SU-DHL-6 (cell line): ENCODE results near the gene COP1.

ENCODE experiments used
- H2AFZ ChIP-seq: fragments of 200-600 bp; sonication (generic); 2 replicates; pipeline ENCODE4 v1.6.1; 2014; ENCODE audit warnings: low read depth, mild to moderate bottlenecking, moderate library complexity, mixed read lengths, antibody characterized with exemption, low read length; ENCODE audit not compliant: severe bottlenecking
- H3F3A ChIP-seq: fragments of 200-600 bp; shearing (Covaris generic); 2 replicates; pipeline ENCODE4 v1.6.0; 2016; ENCODE audit warnings: antibody characterized with exemption, mild to moderate bottlenecking; ENCODE audit not compliant: insufficient read depth
- H3K27ac ChIP-seq: fragments of 200-600 bp; sonication (generic); 2 replicates; pipeline ENCODE4 v1.5.1; 2016; ENCODE audit warnings: low read depth, mild to moderate bottlenecking, low read length, moderate library complexity, mixed read lengths
- H3K27me3 ChIP-seq: fragments of 200-600 bp; sonication (generic), shearing (Covaris generic); 2 replicates; pipeline ENCODE4 v1.6.0; 2014; ENCODE audit warnings: mild to moderate bottlenecking, low read length
- H3K36me3 ChIP-seq: fragments of 200-600 bp; sonication (generic); 2 replicates; pipeline ENCODE4 v1.6.1; 2014; ENCODE audit warnings: mild to moderate bottlenecking, low read length, mixed read lengths
- H3K4me2 ChIP-seq: fragments of 300-600, 200-600 bp; shearing (Covaris generic), sonication (generic); 2 replicates; pipeline ENCODE4 v1.6.0; 2014; ENCODE audit warnings: low read length, low read depth, mild to moderate bottlenecking; ENCODE audit not compliant: poor library complexity, severe bottlenecking
- H3K4me3 ChIP-seq: fragments of 200-600 bp; sonication (generic); 2 replicates; pipeline ENCODE4 v1.5.1; 2014; ENCODE audit warnings: antibody characterized with exemption, low read length, mild to moderate bottlenecking, mixed read lengths; ENCODE audit not compliant: insufficient read depth, poor library complexity, severe bottlenecking
- H3K79me2 ChIP-seq: fragments of 200-600 bp; sonication (generic); 2 replicates; pipeline ENCODE4 v1.6.1; 2014; ENCODE audit warnings: mild to moderate bottlenecking, low read length, moderate library complexity; ENCODE audit not compliant: insufficient read depth
- H3K9ac ChIP-seq: fragments of 200-600 bp; sonication (generic); 2 replicates; pipeline ENCODE4 v1.7.0; 2014; ENCODE audit warnings: mild to moderate bottlenecking, low read length
- H3K9me2 ChIP-seq: fragments of 200-600 bp; sonication (generic); replicated peaks from 2 replicates; pipeline ENCODE4 v1.6.1; 2014; ENCODE audit warnings: low read length; ENCODE audit not compliant: insufficient read depth
- H3K9me3 ChIP-seq: fragments of 200-600 bp; sonication (generic); 2 replicates; pipeline ENCODE4 v1.6.1; 2014; ENCODE audit warnings: low read length, mixed read lengths; ENCODE audit not compliant: insufficient read depth
- H4K20me1 ChIP-seq: fragments of 200-600 bp; sonication (generic); 2 replicates; pipeline ENCODE4 v1.6.1; 2014; ENCODE audit warnings: low read depth, mild to moderate bottlenecking, antibody characterized with exemption, low read length, moderate library complexity, mixed read lengths
- CTCF ChIP-seq: fragments of 200-600 bp; sonication (generic); IDR thresholded peaks from one replicate; pipeline ENCODE4 v1.5.1; 2017; ENCODE audit warnings: antibody characterized with exemption, mild to moderate bottlenecking, low read length, moderate library complexity; ENCODE audit not compliant: insufficient read depth, poor library complexity, severe bottlenecking
- EZH2phosphoT487 ChIP-seq: fragments of 200-600 bp; sonication (generic), shearing (Covaris generic); conservative IDR thresholded peaks from 2 replicates; pipeline ENCODE4 v1.6.1; 2018; ENCODE audit warnings: mild to moderate bottlenecking, antibody characterized with exemption, low read length, moderate library complexity, mixed read lengths

The COP1 gene

GRCh38 chr1:175918364-175918801 is 288.7 kb downstream of the COP1 start:
- Histone ChIP-seq H3K4me2 (no peak overlapping the region), H3K79me2 (no peaks in the 10 kb centered on the region), H3K9ac (no peak overlapping the region), H3K27ac (no peak overlapping the region), H3K36me3 (no peaks in the 10 kb centered on the region), H3K9me2 (no peaks in the 10 kb centered on the region), H4K20me1 (no peaks in the 10 kb centered on the region), H3K4me3 (no peak overlapping the region), H3K27me3 (no peaks in the 10 kb centered on the region), H3K9me3 (no peaks in the 10 kb centered on the region), H3F3A (no peaks in the 10 kb centered on the region), H2AFZ (no peak overlapping the region)
- no peak for TF ChIP-seq CTCF
- TF ChIP-seq EZH2phosphoT487, result no peak

DNA sequence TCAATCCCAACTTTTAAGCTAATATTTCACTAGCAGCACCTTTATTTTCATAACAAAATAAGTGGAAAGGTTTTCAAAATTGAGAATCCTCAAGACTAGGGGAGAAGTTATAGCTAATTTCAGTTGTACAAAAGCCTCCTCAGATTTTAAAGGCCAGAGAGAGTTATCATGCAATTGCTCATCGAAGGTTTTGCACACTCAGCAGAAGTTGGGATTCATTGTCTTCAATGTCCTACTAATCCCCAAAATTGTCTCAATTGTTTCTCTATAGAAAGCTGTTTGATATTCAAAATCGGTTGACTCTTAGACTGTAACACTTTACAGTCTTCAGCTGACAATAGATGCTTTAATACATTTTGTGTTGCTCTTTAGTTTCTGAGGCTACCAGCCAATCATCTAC is 293.0 kb downstream of the COP1 start:
- H3K27me3 ChIP-seq, result no peaks in the 10 kb centered on the region
- H3K4me3 ChIP-seq, result no peak overlapping the region
- TF ChIP-seq CTCF (no peak), EZH2phosphoT487 (no peak)
- peaks cover 6% of the 10 kb centered on the region; the same call in 1 of the 2 replicates for H3K36me3 ChIP-seq
- H3K9ac ChIP-seq, result no peak overlapping the region
- no peak overlapping the region for H3K27ac ChIP-seq
- no peaks in the 10 kb centered on the region for H3K79me2 ChIP-seq
- H3K4me2 ChIP-seq, result no peak overlapping the region
- H2AFZ ChIP-seq, result no peak overlapping the region
- no peaks in the 10 kb centered on the region for H4K20me1 ChIP-seq
- H3K9me2 ChIP-seq, result no peaks in the 10 kb centered on the region
- H3K9me3 ChIP-seq, result peaks cover 12% of the 10 kb centered on the region; the same call in 1 of the 2 replicates
- no peaks in the 10 kb centered on the region for H3F3A ChIP-seq

DNA sequence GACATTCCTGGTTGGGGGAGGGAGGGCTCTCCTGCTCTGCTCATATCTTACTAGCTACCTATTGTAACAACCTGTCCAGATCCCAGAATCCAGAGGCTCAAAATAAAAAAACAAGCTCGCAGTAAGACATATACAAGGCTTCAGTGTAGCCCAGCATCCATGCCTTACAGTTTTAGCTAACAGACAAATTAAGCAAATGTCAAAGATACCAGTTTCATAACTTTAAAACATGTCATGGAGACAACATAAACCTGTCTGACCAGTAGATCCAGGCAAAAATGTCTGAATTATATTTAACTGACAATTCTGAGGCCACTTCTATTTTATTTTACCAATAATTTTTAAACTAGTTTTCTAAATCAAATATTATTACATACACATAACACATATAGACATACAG is 295.9 kb downstream of the COP1 start:
- Histone ChIP-seq H3K36me3 (peaks cover 8% of the 10 kb centered on the region; the same call in 1 of the 2 replicates), H3K4me2 (no peak overlapping the region), H3K9me2 (no peaks in the 10 kb centered on the region), H2AFZ (no peak overlapping the region), H3F3A (no peaks in the 10 kb centered on the region), H4K20me1 (no peaks in the 10 kb centered on the region), H3K9ac (no peak overlapping the region), H3K27me3 (no peaks in the 10 kb centered on the region), H3K4me3 (no peak overlapping the region), H3K9me3 (peaks cover 12% of the 10 kb centered on the region; the same call in 1 of the 2 replicates), H3K27ac (no peak overlapping the region), H3K79me2 (no peaks in the 10 kb centered on the region)
- no peak for TF ChIP-seq CTCF
- TF ChIP-seq EZH2phosphoT487, result no peak
